Left renal pelvis (tissue), 4 donors: ENCODE data around the gene MYO15A. TPM values are rescaled to one million over a fixed set of nuclear protein-coding genes. Genes with fewer than 3 reads are reported as not detected.
A peak's percentile ranks its signal among the peaks of the same experiment; 100 is the strongest.

Experiments used
- DNase-seq, 4 donors: peaks; one replicate each; pipeline ENCODE4 v3.0.0-alpha.2; 2013; ENCODE audit warnings: low read depth in 4 of 4, low spot score in 3 of 4
- polyA plus RNA-seq, 4 donors: library from polyadenylated mRNA; unstranded; fragments of 120-200 nt; gene quantifications; one replicate each; pipeline ENCODE4 v1.2.1, GENCODE V29; 2013; ENCODE audit not compliant: insufficient read length in 4 of 4

The MYO15A gene
- polyA plus RNA-seq, 4 donors: 2.9 to 6.2 (median 4.7) TPM

DNA sequence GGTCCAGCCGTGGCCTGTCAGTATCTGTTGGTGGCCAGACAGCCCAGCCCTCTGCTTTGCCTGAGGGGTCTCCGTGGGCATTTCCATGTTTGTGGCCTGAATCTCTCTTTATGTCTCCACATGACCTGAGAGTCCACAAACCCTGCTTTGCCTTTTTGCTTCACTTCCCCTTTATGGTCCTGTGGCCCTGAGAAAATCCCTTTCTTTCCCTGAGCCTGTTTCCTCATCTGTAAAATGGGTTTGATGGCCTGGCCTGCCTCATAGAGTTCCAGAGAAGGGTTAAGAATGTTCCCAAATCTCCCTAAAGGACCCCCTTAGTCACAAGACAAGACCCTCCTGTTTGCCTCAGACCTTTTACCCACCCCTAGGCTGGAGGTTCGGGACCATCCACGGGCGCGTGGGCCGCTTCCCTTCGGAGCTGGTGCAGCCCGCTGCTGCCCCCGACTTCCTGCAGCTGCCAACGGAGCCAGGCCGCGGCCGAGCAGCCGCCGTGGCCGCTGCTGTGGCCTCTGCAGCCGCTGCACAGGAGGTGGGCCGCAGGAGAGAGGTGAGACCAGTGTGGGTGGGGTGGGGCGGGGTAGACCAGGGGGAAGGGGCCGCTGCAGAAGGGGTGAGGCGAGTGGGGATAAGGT lies 48.9 kb downstream of the MYO15A start:
- DNase-seq: no peak

DNA sequence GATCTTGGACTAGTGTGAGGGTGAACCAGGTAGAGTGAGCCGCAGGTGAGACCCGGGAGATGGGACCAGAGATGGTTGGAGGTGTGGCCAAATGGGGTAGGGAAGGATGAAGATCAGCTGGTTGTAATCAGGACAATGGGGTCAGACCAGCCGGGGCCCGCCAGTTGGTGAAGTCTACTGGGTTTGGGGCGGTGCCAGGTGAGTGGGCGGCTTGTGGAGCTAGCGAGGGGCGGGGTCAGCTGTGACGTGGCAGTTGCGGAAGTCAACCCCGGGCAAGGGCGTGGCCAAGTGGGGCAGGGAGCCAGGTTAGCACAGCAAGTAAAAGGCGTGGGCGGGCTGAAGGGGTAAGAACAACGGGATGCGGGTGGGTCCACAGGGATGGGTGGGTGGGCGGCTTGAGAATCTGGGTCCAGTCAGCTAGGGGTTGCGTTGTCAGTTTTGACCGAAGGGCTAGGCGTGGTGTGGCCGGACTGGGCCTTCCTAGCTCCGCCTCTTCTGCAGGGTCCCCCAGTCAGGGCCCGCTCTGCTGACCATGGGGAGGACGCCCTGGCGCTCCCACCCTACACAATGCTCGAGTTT lies 49.6 kb downstream of the MYO15A start:
- peak; percentile 55 to 77 (median 62) for DNase-seq

DNA sequence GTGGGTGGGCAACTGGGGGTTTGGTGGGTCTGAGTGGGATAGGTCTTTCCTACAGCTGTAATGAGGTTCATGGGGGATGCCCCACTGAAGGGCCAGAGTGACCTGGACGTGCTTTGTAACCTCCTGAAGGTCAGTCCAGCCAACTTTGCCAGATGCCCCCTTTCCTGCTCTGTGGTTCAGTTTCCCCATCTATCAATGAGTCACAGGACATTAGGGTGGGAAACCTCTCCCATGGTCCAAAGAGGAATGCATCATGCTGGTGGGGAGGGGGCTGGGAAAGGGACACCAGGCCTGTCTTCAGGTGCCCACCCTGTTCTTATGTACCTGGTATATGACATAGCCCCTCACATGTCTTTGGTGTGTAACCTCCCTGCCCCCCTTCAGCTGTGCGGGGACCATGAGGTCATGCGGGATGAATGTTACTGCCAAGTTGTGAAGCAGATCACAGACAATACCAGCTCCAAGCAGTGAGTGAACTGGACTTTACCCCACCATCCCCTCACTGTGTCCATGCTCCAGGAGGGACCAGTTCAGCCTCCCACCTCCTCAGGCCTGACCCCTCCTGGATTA lies 51.1 kb downstream of the MYO15A start:
- DNase-seq: no peak

DNA sequence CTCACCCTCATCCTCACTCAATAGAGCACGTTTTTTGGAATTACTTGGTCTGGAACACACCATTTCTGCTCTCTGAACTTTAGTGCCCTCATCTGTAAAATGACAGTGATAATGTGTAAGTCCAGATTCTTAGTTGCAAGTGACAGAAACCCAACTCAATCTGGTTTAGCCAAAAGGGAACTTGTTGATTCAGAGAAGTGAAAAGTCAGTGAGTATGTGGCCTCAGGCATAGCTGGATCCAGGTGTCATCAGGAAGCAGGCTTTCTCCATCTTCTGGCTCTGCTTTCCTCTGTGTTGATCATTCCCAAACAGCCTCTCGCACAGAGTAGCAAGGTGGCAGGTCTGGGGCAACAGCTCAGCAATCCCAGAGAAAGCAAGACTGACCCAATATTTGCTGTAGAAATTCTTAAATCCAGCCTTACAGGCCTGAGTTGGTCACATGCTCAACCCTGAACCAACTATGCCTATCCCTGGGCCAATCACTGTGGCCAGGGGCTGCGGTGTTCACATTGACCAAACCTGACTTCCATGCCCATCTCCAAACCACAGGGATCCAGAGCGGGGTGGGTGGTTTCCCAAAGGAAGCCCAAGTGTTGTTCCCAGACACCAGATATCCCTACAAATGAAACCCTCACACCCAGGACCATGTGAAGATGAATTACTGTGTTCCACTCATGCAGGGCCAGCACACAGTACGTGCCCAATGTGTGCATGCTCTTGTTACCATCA lies 51.7 kb downstream of the MYO15A start:
- no peak for DNase-seq

DNA sequence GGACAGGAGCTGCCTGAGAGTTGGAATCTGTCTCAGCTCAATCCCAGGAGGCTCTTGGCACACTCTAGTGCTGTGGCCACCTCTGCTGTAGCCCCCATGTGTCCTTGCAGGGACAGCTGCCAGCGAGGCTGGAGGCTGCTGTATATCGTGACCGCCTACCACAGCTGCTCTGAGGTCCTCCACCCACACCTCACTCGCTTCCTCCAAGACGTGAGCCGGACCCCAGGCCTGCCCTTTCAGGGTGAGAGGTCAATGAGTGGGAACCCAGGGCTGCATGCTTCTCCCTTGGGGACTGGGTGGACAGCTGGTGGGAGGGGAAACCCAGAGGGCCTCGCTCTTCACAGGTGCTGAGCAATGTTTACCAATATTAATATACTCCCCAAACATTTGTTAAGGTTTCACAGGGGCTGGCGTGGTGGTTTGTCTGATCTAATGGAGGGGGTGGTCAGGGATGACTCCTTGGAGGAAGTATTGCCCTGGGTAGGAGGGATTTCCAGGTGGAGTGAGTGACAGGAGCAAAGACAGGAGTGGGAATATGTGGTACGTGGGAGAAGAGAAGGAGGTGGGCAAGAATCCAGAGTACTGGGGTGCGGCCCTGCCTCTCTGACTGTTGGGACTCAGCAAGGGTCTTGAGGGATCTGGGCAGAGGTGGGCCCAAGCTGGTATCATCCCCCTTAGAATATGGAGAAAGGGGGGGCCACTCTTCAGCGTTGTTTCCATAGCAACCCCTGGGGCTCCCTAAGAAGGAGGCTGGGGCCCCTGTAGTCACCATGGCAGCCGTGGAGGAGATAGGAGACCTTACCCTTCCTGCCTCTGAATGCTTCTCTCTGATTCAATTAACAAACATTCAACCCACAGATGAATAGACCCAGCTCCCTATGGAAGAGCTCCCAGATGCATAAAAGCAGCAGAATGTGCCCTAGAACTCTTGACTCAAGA lies 52.9 kb downstream of the MYO15A start:
- DNase-seq: no peak

DNA sequence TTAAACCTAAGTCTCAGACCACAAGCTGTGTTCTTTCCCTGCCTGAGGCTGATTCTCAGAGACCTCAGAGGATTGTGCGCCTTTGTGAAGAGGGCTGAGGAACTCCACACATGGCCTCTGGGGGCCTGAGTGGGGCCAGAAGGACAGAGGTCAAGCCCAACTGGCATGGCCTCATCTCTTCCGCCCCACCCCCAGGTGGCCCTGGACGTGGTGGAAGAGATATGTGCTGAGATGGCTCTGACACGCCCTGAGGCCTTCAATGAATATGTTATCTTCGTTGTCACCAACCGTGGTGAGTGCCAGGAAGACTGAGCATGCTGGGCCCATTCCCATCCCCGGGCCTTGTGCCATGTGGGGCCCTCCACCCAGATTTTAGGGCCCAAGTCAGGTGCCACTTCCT lies 55.0 kb downstream of the MYO15A start:
- no peak for DNase-seq

DNA sequence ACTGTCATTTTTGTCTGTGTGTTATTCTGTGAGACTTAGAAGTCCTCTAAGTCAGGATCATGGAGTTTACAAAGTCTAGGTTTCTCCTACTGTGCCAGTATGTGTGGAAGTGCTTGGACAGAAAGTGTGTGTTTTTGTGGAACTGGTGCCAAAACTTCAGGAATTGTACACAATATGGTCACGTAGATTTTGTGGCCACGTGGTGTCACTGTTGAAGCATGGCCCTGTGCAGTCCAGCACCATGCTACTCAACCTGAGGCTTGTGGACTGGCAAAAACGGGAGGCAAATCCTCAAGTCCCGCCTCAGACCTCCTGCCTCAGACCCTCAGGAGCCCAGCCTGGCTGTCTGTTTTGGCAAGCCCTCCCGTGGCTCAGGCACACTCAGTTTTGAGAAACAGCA lies 58.3 kb downstream of the MYO15A start:
- no peak for DNase-seq

DNA sequence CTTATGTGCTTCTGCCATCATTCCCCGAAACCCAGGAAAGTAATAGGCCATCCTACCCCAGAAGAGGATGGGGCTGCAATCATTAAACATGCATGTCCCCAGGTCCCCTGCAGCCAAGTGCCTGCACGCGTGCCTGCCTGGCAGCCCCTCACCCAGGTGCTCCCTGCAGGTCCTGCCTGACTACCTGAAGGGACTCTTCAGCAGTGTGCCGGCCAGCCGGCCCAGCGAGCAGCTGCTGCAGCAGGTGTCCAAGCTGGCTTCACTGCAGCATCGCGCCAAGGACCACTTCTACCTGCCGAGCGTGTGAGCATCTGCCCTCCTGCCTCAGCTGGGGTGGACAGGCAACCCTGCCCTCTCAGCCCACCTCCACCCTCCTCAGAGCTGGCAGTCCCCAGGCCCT lies 58.9 kb downstream of the MYO15A start:
- DNase-seq: no peak

DNA sequence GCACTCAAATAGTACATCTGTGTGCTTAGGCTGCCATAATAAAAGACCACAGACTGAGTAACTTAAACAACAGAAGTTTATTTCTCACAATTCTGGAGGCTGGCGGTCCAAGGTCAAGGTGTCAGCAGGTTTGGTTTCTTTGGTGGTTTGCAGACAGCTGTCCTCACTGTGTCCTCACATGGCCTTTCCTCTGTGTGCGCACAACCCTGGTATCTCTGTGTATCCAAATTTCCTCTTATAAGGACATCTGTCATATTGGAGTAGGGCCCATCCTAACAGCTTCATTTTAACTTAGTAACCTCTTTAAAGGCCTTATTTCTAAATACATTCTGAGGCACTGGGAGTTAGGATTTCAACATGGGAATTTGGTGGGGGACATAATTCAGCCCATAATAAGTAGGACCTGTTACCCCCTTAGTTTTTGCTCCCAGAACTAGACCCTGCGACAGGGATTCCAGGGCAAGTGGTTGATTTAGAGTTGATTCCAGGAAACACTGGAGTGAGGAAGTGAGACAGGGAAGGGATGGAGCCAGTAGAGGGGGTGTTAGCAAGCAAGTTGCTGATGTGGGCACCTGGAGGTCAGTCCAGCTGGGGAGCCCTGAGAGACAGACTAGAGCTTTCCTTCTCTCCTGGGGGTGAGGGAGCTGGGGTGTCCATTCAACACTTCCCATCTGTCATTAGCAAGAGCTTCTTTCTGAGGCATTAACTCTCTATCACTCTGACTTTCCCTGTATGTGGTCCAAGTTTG lies 64.1 kb downstream of the MYO15A start:
- no peak for DNase-seq

DNA sequence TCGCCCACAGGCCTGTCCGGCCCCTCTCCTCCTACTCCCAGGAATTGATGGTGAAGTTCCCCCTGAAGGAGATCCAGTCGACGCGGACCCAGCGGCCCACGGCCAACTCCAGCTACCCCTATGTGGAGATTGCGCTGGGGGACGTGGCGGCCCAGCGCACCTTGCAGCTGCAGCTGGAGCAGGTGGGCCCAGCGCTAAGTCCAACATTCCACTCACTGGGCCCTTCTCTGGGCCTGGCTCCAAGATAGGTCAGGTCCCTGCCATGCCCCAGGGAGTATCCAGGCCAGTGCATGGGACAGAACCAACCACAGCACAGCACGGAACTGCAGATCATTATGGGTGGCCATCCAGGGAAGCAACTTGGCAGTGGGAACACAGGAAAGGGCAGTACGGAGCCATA lies 65.2 kb downstream of the MYO15A start:
- no peak for DNase-seq

DNA sequence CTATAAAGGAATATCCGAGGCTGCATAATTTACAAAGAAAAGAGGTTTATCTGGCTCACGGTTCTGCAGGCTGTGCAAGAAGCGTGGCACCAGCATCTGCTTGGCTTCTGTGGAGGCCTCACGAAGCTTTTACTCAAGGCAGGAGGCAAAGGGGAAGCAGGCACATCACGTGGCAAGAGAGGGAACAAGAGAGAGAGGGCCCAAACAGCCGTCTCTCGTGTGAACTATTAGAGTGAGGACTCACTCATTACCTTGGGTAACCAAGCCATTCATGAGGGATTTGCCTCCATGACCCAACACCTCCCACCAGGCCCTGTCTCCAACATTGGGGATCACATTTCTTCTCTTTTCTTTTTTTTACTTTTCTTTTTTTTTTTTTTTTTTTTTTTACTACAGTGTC lies 67.6 kb downstream of the MYO15A start:
- DNase-seq: no peak

DNA sequence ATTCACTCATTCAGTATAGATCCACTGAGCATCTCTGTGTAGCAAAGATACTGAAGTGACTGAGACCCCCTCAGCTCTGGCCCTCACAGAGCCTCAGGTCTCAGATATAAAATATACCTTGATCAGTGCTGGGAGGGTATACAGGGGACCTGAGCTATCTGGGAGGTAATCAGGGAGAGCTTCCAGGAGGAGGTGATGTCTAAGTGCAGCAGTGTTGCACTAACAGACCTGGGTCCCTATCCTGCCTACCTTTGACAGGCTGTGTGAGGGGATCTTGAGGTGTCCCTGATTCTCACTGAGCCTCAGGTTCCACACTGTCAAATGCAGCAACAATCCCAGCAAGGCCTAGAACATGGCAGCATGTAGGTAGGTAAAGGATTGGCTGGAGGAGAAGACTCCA lies 68.6 kb downstream of the MYO15A start:
- no peak for DNase-seq

DNA sequence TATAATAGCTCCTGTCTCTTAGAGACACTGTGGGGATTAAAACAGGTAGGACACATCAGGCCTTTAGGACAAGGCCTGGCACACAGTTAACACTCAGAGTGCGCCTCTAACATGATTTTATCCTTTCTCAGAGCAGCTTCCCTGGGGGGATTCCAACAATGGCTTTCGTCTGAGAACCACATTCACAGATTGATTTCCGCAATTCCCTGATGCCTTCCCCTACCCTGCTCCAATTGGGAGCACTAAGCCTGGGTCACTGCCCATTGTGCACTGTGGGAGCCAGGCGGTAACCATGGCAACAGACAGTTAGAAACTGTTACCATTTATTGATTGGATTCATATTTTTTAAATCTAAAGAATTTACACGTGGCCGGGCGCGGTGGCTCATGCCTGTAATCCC lies 69.2 kb downstream of the MYO15A start:
- no peak for DNase-seq

DNA sequence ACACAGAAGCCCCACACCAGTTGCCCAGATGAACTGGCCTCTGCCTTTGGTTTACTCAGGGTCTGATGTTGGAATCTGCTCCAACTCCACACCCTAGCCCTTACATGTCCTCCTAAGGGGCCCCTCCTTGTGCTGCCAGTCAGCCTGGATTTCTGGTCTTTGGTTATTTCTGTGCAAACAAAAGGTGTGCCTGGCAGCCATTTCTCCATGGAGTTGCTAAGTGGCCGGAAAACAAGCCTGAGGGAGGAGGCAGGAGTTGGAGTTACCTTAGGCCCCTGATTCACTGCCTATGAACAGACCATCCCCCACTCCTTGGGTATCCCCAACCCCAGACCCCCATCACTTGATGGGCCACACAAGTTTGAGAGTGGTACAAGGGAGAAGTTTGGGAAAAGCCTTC lies 70.6 kb downstream of the MYO15A start:
- no peak for DNase-seq

DNA sequence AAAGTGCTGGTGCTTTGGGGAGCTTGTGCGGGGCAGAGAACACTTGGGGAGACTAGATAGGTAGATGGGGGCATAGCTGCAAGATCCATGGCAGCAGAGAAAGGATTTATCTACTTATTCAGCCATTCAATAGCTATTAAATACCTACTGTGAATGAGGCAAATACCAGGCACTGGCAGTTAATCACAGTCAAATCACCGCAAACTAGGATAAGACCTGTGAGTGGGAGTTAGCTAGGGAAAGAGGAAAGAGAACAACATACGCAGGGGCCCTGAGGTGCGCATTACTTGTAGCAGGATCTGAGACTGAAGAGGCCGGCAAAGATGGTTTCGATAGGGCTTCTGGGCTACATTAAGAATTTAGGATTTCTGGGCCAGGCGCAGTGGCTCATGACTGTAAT lies 71.2 kb downstream of the MYO15A start:
- DNase-seq: no peak

DNA sequence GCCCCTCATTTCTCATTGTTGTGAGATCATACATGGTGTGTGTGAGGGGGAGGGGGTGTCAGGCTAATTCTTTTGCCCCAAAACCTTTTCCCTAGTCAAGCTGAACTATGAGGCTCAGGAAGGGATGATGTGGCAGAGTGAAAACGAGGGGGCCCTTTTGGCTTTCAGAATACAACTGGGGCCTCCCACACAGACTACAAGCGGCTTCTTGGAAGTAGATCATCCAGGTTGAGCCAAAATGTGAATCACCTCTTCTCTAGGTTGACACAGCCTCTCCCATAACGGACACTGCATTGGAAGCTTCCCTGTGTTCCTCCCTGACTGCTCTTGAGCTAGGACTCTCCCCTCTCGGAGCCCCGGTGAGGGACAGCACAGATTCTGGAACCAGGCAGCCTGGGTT lies 72.8 kb downstream of the MYO15A start:
- no peak for DNase-seq

DNA sequence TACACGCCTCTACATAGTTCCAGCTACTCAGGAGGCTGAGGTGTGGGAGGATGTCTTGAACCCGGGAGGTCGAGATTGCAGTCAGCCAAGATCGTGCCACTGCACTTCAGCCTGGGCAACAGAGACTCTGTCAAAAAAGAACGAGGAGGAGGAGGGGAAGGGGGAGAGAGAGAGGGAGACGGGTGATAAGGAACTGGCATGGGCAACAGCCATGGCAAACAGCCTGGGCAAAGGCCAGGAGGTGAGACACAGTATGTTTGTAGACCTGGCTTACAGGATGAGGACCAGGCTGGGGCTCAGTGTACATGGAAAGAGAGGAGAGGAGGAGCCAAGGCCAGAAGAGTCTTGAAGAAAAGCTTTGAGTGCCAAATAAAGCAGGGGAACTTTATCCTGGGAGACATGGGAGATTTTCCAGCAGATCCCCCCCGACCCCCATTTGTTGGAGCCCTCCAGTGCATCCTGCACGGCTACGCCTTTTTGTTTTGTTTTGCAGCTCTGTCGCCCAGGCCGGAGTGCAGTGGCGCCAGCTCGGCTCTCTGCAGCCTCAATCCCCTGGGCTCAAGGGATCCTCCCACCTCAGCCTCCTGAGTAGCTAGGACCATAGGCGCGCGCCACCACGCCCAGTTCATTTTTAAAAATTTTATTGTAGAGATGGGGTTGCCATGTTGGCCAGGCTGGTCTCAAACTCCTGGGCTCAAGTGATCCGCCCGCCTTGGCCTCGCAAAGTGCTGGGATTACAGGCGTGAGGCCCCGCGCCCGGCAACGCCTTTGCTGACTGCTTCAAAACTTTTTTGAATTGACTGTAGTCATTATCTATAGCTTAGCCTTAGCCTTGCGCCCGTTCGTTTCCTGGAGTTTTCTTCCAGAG lies 73.8 kb downstream of the MYO15A start:
- no peak for DNase-seq

DNA sequence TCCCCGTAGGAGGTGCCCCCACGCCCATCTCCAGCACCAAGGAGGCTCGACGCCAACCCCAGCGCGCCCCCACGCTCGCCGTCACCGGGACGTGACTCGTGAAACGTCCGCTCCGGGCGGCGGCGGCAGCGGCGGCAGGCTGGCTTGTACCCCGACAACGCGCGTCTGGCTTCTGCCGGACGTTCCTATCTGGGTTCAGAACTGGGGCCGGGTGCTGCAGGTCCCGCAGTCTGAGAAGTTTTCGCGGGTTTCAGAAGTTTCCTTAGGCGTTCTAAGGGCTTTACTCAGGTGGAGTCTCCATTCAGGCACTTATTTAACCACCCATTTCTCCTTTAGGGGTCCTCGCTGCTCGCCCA lies 74.4 kb downstream of the MYO15A start:
- DNase-seq: no peak
